ENCODE results near the gene BANK1.

The BANK1 gene

DNA sequence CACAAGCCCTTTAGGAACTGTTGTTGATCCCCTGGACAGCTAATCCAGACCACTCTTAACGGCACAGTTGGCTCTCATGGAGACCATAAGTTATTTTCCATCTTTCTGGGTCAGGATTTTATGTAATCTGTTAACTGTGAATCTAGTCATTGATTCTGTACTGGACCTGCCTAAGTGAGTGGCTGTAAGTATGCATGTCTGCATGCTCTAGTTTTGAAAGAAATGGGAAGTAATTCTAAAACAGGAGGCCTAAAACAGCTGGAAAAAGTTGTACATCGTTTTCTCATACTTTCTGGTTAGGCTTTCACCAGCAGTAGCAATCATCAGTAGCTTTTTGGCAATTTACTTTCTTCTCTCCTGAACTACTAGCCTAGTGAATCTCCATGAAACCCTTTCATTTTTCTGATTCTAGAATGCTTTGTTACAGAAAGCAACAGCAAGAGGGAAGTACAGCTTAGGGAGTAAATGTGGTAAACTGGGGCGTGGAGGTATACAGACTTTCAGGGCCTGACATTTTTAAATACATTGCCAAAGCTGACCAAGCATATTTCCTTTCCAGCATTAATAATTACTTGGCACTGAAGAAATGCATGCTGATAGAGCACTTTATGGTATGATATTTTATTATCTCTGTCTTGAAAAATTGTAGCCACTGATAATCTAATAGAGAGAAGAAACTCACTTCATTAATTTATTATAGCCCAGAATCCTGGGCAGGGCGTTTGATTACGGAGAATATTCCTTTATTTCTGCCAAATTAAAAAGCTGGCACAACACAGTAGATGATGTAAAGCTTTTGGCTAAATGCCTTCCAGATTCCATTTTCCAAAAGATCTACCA lies 202.7 kb downstream of the BANK1 start:
- Histone ChIP-seq H3K36me3 (ENCODE audit: control insufficient read depth, low read depth, low read length) (no peaks in the 10 kb centered on the region), H3K9ac (ENCODE audit: low read length) (no peak overlapping the region), H3K4me3 (ENCODE audit: low read length) (no peak overlapping the region), H3K27ac (ENCODE audit: low read length) (no peak overlapping the region), H3K9me3 (ENCODE audit: control insufficient read depth, low read depth, low read length) (no peaks in the 10 kb centered on the region), H3K27me3 (ENCODE audit: control insufficient read depth, insufficient read depth, low read length) (no peaks in the 10 kb centered on the region), H3K4me1 (ENCODE audit: control insufficient read depth, low read depth, low read length) (no peaks in the 10 kb centered on the region)

- no peak overlapping the region for H3K9ac ChIP-seq (ENCODE audit: low read length)
- H3K27ac ChIP-seq (ENCODE audit: low read length) = no peak overlapping the region
- H3K9me3 ChIP-seq (ENCODE audit: control insufficient read depth, low read depth, low read length) = no peaks in the 10 kb centered on the region
- no peaks in the 10 kb centered on the region for H3K36me3 ChIP-seq (ENCODE audit: control insufficient read depth, low read depth, low read length)
- no peak overlapping the region for H3K4me3 ChIP-seq (ENCODE audit: low read length)
- H3K4me1 ChIP-seq (ENCODE audit: control insufficient read depth, low read depth, low read length) = no peaks in the 10 kb centered on the region
- no peaks in the 10 kb centered on the region for H3K27me3 ChIP-seq (ENCODE audit: control insufficient read depth, insufficient read depth, low read length)
These were observed 203.6 kb downstream of the BANK1 start for GRCh38 chr4:101993842-101994775.

DNA sequence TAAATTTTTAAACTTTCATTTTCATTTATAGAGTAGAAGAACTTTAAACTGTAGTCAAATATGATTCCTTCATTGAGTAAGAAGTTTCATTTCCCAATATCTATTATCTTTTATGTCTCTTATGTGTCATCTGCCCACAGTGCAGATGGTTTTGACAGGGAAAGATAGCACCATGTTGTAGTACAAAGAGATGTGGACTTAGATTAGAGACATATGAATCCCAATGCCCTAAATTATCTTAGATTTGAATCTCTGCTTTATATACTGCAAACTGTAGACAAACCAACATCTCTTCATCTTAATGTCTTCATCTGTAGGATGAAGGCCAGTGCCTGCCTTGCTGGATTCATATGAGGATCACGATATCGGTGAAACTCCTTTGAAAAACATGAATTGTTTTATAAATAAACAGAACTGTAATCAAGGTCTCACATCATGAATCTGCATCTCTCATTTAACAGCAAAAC lies 217.5 kb downstream of the BANK1 start:
- Histone ChIP-seq H3K27ac (ENCODE audit: low read length) (no peak overlapping the region), H3K4me3 (ENCODE audit: low read length) (no peak overlapping the region), H3K27me3 (ENCODE audit: control insufficient read depth, insufficient read depth, low read length) (no peaks in the 10 kb centered on the region), H3K4me1 (ENCODE audit: control insufficient read depth, low read depth, low read length) (no peaks in the 10 kb centered on the region), H3K9ac (ENCODE audit: low read length) (no peak overlapping the region), H3K36me3 (ENCODE audit: control insufficient read depth, low read depth, low read length) (no peaks in the 10 kb centered on the region), H3K9me3 (ENCODE audit: control insufficient read depth, low read depth, low read length) (no peaks in the 10 kb centered on the region)

DNA sequence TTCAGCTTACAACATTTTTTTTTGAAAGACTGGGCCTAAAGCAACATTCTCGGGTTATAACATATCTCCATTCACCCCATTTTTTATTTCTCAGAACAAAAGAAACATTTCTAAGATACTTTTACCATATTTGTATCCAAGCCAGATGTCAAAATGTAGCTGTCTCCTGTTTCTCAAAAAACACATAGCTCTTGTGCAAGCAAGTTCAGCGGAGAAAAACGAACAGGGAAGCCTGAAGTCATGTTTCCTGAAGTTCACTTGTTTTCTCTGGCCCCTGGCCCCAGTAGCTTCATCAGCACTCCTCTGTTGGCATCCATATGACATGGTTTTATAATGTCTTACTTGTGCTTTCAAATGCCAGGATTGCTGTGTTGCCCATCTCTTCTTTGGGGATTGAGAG lies 218.2 kb downstream of the BANK1 start:
- no peak overlapping the region for H3K9ac ChIP-seq (ENCODE audit: low read length)
- H3K27me3 ChIP-seq (ENCODE audit: control insufficient read depth, insufficient read depth, low read length) = no peaks in the 10 kb centered on the region
- H3K36me3 ChIP-seq (ENCODE audit: control insufficient read depth, low read depth, low read length) = no peaks in the 10 kb centered on the region
- H3K27ac ChIP-seq (ENCODE audit: low read length) = no peak overlapping the region
- H3K4me3 ChIP-seq (ENCODE audit: low read length) = no peak overlapping the region
- H3K9me3 ChIP-seq (ENCODE audit: control insufficient read depth, low read depth, low read length) = no peaks in the 10 kb centered on the region
- H3K4me1 ChIP-seq (ENCODE audit: control insufficient read depth, low read depth, low read length) = no peaks in the 10 kb centered on the region

GRCh38 chr4:102022343-102022742 lies 231.8 kb downstream of the BANK1 start:
- H3K4me1 ChIP-seq (ENCODE audit: control insufficient read depth, low read depth, low read length) = no peaks in the 10 kb centered on the region
- H3K4me3 ChIP-seq (ENCODE audit: low read length) = no peak overlapping the region
- no peak overlapping the region for H3K27ac ChIP-seq (ENCODE audit: low read length)
- no peaks in the 10 kb centered on the region for H3K27me3 ChIP-seq (ENCODE audit: control insufficient read depth, insufficient read depth, low read length)
- no peaks in the 10 kb centered on the region for H3K9me3 ChIP-seq (ENCODE audit: control insufficient read depth, low read depth, low read length)
- no peak overlapping the region for H3K9ac ChIP-seq (ENCODE audit: low read length)
- H3K36me3 ChIP-seq (ENCODE audit: control insufficient read depth, low read depth, low read length) = no peaks in the 10 kb centered on the region

- no peak overlapping the region for H3K9ac ChIP-seq (ENCODE audit: low read length)
- H3K4me3 ChIP-seq (ENCODE audit: low read length) = no peak overlapping the region
- no peaks in the 10 kb centered on the region for H3K9me3 ChIP-seq (ENCODE audit: control insufficient read depth, low read depth, low read length)
- H3K4me1 ChIP-seq (ENCODE audit: control insufficient read depth, low read depth, low read length) = no peaks in the 10 kb centered on the region
- H3K36me3 ChIP-seq (ENCODE audit: control insufficient read depth, low read depth, low read length) = no peaks in the 10 kb centered on the region
- H3K27me3 ChIP-seq (ENCODE audit: control insufficient read depth, insufficient read depth, low read length) = no peaks in the 10 kb centered on the region
- H3K27ac ChIP-seq (ENCODE audit: low read length) = no peak overlapping the region
These were observed 237.4 kb downstream of the BANK1 start for GRCh38 chr4:102027961-102028360.

GRCh38 chr4:102031406-102031805 lies 240.9 kb downstream of the BANK1 start:
- Histone ChIP-seq H3K27ac (ENCODE audit: low read length) (no peak overlapping the region), H3K4me1 (ENCODE audit: control insufficient read depth, low read depth, low read length) (no peaks in the 10 kb centered on the region), H3K27me3 (ENCODE audit: control insufficient read depth, insufficient read depth, low read length) (no peaks in the 10 kb centered on the region), H3K36me3 (ENCODE audit: control insufficient read depth, low read depth, low read length) (no peaks in the 10 kb centered on the region), H3K9ac (ENCODE audit: low read length) (no peak overlapping the region), H3K4me3 (ENCODE audit: low read length) (no peak overlapping the region), H3K9me3 (ENCODE audit: control insufficient read depth, low read depth, low read length) (no peaks in the 10 kb centered on the region)

GRCh38 chr4:102036016-102036415 lies 245.5 kb downstream of the BANK1 start:
- no peaks in the 10 kb centered on the region for H3K4me1 ChIP-seq (ENCODE audit: control insufficient read depth, low read depth, low read length)
- H3K27ac ChIP-seq (ENCODE audit: low read length) = no peak overlapping the region
- H3K27me3 ChIP-seq (ENCODE audit: control insufficient read depth, insufficient read depth, low read length) = no peaks in the 10 kb centered on the region
- H3K9ac ChIP-seq (ENCODE audit: low read length) = no peak overlapping the region
- no peaks in the 10 kb centered on the region for H3K9me3 ChIP-seq (ENCODE audit: control insufficient read depth, low read depth, low read length)
- H3K4me3 ChIP-seq (ENCODE audit: low read length) = no peak overlapping the region
- H3K36me3 ChIP-seq (ENCODE audit: control insufficient read depth, low read depth, low read length) = no peaks in the 10 kb centered on the region

GRCh38 chr4:102036619-102037376 lies 246.3 kb downstream of the BANK1 start:
- Histone ChIP-seq H3K9ac (ENCODE audit: low read length) (no peak overlapping the region), H3K36me3 (ENCODE audit: control insufficient read depth, low read depth, low read length) (no peaks in the 10 kb centered on the region), H3K27ac (ENCODE audit: low read length) (no peak overlapping the region), H3K9me3 (ENCODE audit: control insufficient read depth, low read depth, low read length) (no peaks in the 10 kb centered on the region), H3K4me3 (ENCODE audit: low read length) (no peak overlapping the region), H3K4me1 (ENCODE audit: control insufficient read depth, low read depth, low read length) (no peaks in the 10 kb centered on the region), H3K27me3 (ENCODE audit: control insufficient read depth, insufficient read depth, low read length) (no peaks in the 10 kb centered on the region)

GRCh38 chr4:102037566-102037965 lies 247.0 kb downstream of the BANK1 start:
- Histone ChIP-seq H3K9me3 (ENCODE audit: control insufficient read depth, low read depth, low read length) (no peaks in the 10 kb centered on the region), H3K4me3 (ENCODE audit: low read length) (no peak overlapping the region), H3K27me3 (ENCODE audit: control insufficient read depth, insufficient read depth, low read length) (no peaks in the 10 kb centered on the region), H3K9ac (ENCODE audit: low read length) (no peak overlapping the region), H3K4me1 (ENCODE audit: control insufficient read depth, low read depth, low read length) (no peaks in the 10 kb centered on the region), H3K36me3 (ENCODE audit: control insufficient read depth, low read depth, low read length) (no peaks in the 10 kb centered on the region), H3K27ac (ENCODE audit: low read length) (no peak overlapping the region)
